ENCODE data around the gene HNRNPA2B1. TPM values are rescaled to one million over a fixed set of nuclear protein-coding genes. Genes with fewer than 3 reads are reported as not detected.
"Not testable (repeated sequence)": the region's sequence is repeated elsewhere in the genome, so short reads cannot be mapped to it uniquely, and the experiment has no call there.

Gene HNRNPA2B1
- total RNA-seq, 1 donor from 2014 or later: 62.7 TPM

GRCh38 chr7:26166684-26167266, 33.8 kb downstream of the HNRNPA2B1 start:
- H3K27me3 ChIP-seq (ENCODE audit: control insufficient read depth, insufficient read depth, low read length): no peaks in the 10 kb centered on the region
- no peaks in the 10 kb centered on the region for H3K36me3 ChIP-seq (ENCODE audit: control insufficient read depth, insufficient read depth, low read length)
- DNase-seq (ENCODE audit: low read depth) (no peak), FAIRE-seq (no peak)
- no peak for TF ChIP-seq CTCF (IDR thresholded peaks at IDR 0.05; ENCODE audit: insufficient read depth, low read length, severe bottlenecking)
- H3K4me3 ChIP-seq (ENCODE audit: low read depth, low read length): no peak overlapping the region

- DNase-seq (ENCODE audit: low read depth) (no peak), FAIRE-seq (no peak)
- H3K36me3 ChIP-seq (ENCODE audit: control insufficient read depth, insufficient read depth, low read length): no peaks in the 10 kb centered on the region
- no peak overlapping the region for H3K4me3 ChIP-seq (ENCODE audit: low read depth, low read length)
- TF ChIP-seq CTCF (IDR thresholded peaks at IDR 0.05; ENCODE audit: insufficient read depth, low read length, severe bottlenecking): no peak
- no peaks in the 10 kb centered on the region for H3K27me3 ChIP-seq (ENCODE audit: control insufficient read depth, insufficient read depth, low read length)
Measured at GRCh38 chr7:26165950-26166683, 34.4 kb downstream of the HNRNPA2B1 start.

GRCh38 chr7:26163804-26164203, 36.7 kb downstream of the HNRNPA2B1 start:
- H3K27me3 ChIP-seq (ENCODE audit: control insufficient read depth, insufficient read depth, low read length); H3K4me3 ChIP-seq (ENCODE audit: low read depth, low read length); DNase-seq (ENCODE audit: low read depth); H3K36me3 ChIP-seq (ENCODE audit: control insufficient read depth, insufficient read depth, low read length); FAIRE-seq: not testable (repeated sequence)

- DNase-seq (ENCODE audit: low read depth) (no peak), FAIRE-seq (no peak)
- no peak for TF ChIP-seq CTCF (IDR thresholded peaks at IDR 0.05; ENCODE audit: insufficient read depth, low read length, severe bottlenecking)
- Histone ChIP-seq H3K36me3 (ENCODE audit: control insufficient read depth, insufficient read depth, low read length) (no peaks in the 10 kb centered on the region), H3K4me3 (ENCODE audit: low read depth, low read length) (no peak overlapping the region), H3K27me3 (ENCODE audit: control insufficient read depth, insufficient read depth, low read length) (no peaks in the 10 kb centered on the region)
Measured at GRCh38 chr7:26162431-26162830, 38.1 kb downstream of the HNRNPA2B1 start.

GRCh38 chr7:26160896-26161295, 39.6 kb downstream of the HNRNPA2B1 start:
- no peaks in the 10 kb centered on the region for H3K27me3 ChIP-seq (ENCODE audit: control insufficient read depth, insufficient read depth, low read length)
- DNase-seq (ENCODE audit: low read depth): no peak
- TF ChIP-seq CTCF (IDR thresholded peaks at IDR 0.05; ENCODE audit: insufficient read depth, low read length, severe bottlenecking): no peak
- no peaks in the 10 kb centered on the region for H3K36me3 ChIP-seq (ENCODE audit: control insufficient read depth, insufficient read depth, low read length)
- no peak overlapping the region for H3K4me3 ChIP-seq (ENCODE audit: low read depth, low read length)
- no peak for FAIRE-seq

- Histone ChIP-seq H3K4me3 (ENCODE audit: low read depth, low read length) (no peak overlapping the region), H3K27me3 (ENCODE audit: control insufficient read depth, insufficient read depth, low read length) (no peaks in the 10 kb centered on the region), H3K36me3 (ENCODE audit: control insufficient read depth, insufficient read depth, low read length) (no peaks in the 10 kb centered on the region)
- peak; percentile 32 for DNase-seq (ENCODE audit: low read depth)
- FAIRE-seq: no peak
- TF ChIP-seq CTCF (IDR thresholded peaks at IDR 0.05; ENCODE audit: insufficient read depth, low read length, severe bottlenecking): no peak
Measured at GRCh38 chr7:26159243-26159642, 41.3 kb downstream of the HNRNPA2B1 start.

Data from bronchial epithelial cell (primary cell).